ENCODE measurements around the gene FAM47A.

Gene FAM47A

GRCh38 chrX:34132028-34132427, at the start of gene FAM47A:
Gene FAM47A, minus strand, starts transcription at chrX:34132314. Its CDS starts 36 bp downstream, at chrX:34132278.
- ATAC-seq (no peak), DNase-seq (no peak)

- ATAC-seq, result no peak
- no peak for DNase-seq
These were observed 15.2 kb upstream of the FAM47A start for GRCh38 chrX:34147345-34147744.

GRCh38 chrX:34146906-34147305, 14.8 kb upstream of the FAM47A start:
- no peak for DNase-seq
- ATAC-seq, result no peak

- no peak for ATAC-seq
- DNase-seq, result no peak
These were observed 12.1 kb upstream of the FAM47A start for GRCh38 chrX:34144246-34144645.

GRCh38 chrX:34140816-34141215, 8.7 kb upstream of the FAM47A start:
- ATAC-seq (no peak), DNase-seq (no peak)

GRCh38 chrX:34130980-34131744, 952 bp downstream of the FAM47A start:
- no peak for DNase-seq
- no peak for ATAC-seq

GRCh38 chrX:34130501-34130900, 1.6 kb downstream of the FAM47A start:
- no peak for DNase-seq
- ATAC-seq, result no peak

- no peak for DNase-seq
- ATAC-seq, result no peak
These were observed 6.1 kb downstream of the FAM47A start for GRCh38 chrX:34126011-34126410.

GRCh38 chrX:34119122-34119521, 13.0 kb downstream of the FAM47A start:
- no peak for ATAC-seq
- DNase-seq, result no peak

- no peak for ATAC-seq
- DNase-seq, result no peak
These were observed 19.7 kb downstream of the FAM47A start for GRCh38 chrX:34112459-34112858.

Measured in stimulated activated naive CD8-positive, alpha-beta T cell treated with anti-CD3 and anti-CD28 coated beads, Interleukin-15, Interleukin-2, amounts not matched to agents 100 U/mL and 50 U/mL, for 24 hours (primary cell).